GM19193 (cell line): ENCODE data around the gene KRTAP5-6.

Source experiments
- POLR2A ChIP-seq: IDR thresholded peaks from 4 replicates; pipeline ENCODE4 v1.6.1; 2011; ENCODE audit not compliant: insufficient read depth, insufficient read length; ENCODE audit errors: extremely low read depth

Gene KRTAP5-6

GRCh38 chr11:1736447-1736992 is 39.5 kb downstream of the KRTAP5-6 start:
- no peak for TF ChIP-seq POLR2A

GRCh38 chr11:1737080-1737757 is 40.2 kb downstream of the KRTAP5-6 start:
- no peak for TF ChIP-seq POLR2A

- TF ChIP-seq POLR2A = no peak
Observed at GRCh38 chr11:1738380-1738779, 41.4 kb downstream of the KRTAP5-6 start.

GRCh38 chr11:1739576-1739975 is 42.6 kb downstream of the KRTAP5-6 start:
- no peak for TF ChIP-seq POLR2A

- TF ChIP-seq POLR2A = no peak
Observed at GRCh38 chr11:1740786-1741530, 44.0 kb downstream of the KRTAP5-6 start.

GRCh38 chr11:1741741-1742140 is 44.7 kb downstream of the KRTAP5-6 start:
- no peak for TF ChIP-seq POLR2A

- TF ChIP-seq POLR2A = no peak
Observed at GRCh38 chr11:1742371-1742770, 45.4 kb downstream of the KRTAP5-6 start.

GRCh38 chr11:1742869-1743584 is 46.0 kb downstream of the KRTAP5-6 start:
- TF ChIP-seq POLR2A = no peak

GRCh38 chr11:1743585-1744136 is 46.7 kb downstream of the KRTAP5-6 start:
- TF ChIP-seq POLR2A = no peak

- TF ChIP-seq POLR2A = no peak
Observed at GRCh38 chr11:1744137-1744886, 47.3 kb downstream of the KRTAP5-6 start.

- no peak for TF ChIP-seq POLR2A
Observed at GRCh38 chr11:1744891-1745700, 48.1 kb downstream of the KRTAP5-6 start.

- no peak for TF ChIP-seq POLR2A
Observed at GRCh38 chr11:1745701-1746320, 48.8 kb downstream of the KRTAP5-6 start.

- TF ChIP-seq POLR2A = no peak
Observed at GRCh38 chr11:1746511-1746931, 49.5 kb downstream of the KRTAP5-6 start.

GRCh38 chr11:1746956-1747752 is 50.2 kb downstream of the KRTAP5-6 start:
- TF ChIP-seq POLR2A = no peak
